Thoracic aorta (tissue), 2 donors: ENCODE measurements around the gene COG5. TPM values are rescaled to one million over a fixed set of nuclear protein-coding genes. Genes with fewer than 3 reads are reported as not detected.

Experiments used
- ATAC-seq: fragments of 150-250 bp; one replicate; pipeline ENCODE4 v1.8.0; 2017; ENCODE audit warnings: low read depth; ENCODE audit not compliant: insufficient number of reproducible peaks, low FRiP score
- DNase-seq: peaks from one replicate; pipeline ENCODE4 v3.0.0-alpha.2; 2020; ENCODE audit warnings: low spot score
- H3K27ac ChIP-seq, 2 donors: fragments of 200-600 bp; sonication (generic); 1 replicate in 1 of 2; 2 replicates in 1 of 2; pipeline ENCODE4 v1.5.1; 2016; ENCODE audit warnings: mild to moderate bottlenecking in 2 of 2, moderate library complexity in 2 of 2
- H3K27me3 ChIP-seq: fragments of 200-600 bp; sonication (generic); replicated peaks from 2 replicates; pipeline ENCODE4 v1.6.0; 2016; ENCODE audit warnings: mild to moderate bottlenecking; ENCODE audit not compliant: insufficient read depth
- H3K36me3 ChIP-seq: fragments of 200-600 bp; sonication (generic); one replicate; pipeline ENCODE4 v1.5.1; 2016
- H3K4me1 ChIP-seq, 2 donors: fragments of 200-600 bp; sonication (generic); 1 replicate in 1 of 2; 2 replicates in 1 of 2; pipeline versions ENCODE4 v1.5.1 to v1.6.0; 2016; ENCODE audit warnings: low read depth in 2 of 2, mild to moderate bottlenecking in 1 of 2; ENCODE audit not compliant: control insufficient read depth in 1 of 2
- H3K4me3 ChIP-seq: fragments of 200-600 bp; sonication (generic); 2 replicates; pipeline ENCODE4 v1.5.1; 2016; ENCODE audit warnings: mild to moderate bottlenecking
- H3K9me3 ChIP-seq: fragments of 200-600 bp; sonication (generic); 2 replicates; pipeline ENCODE4 v1.5.1; 2016
- total RNA-seq, 2 donors: library from RNA; depleted of rRNA; stranded (reverse); fragments of >200 nt; gene quantifications; one replicate each; pipeline versions ENCODE4 v1.1.0 to v1.2.3, GENCODE V29; 2016
- TF ChIP-seq, protein P1 (sequence below): fragments of 200-600 bp; sonication (generic); IDR thresholded peaks from one replicate; pipeline ENCODE4 v1.5.1; 2019; ENCODE audit warnings: antibody characterized with exemption

The COG5 gene
- total RNA-seq, 2 donors from 2014 or later = 52.5 to 72.4 TPM

DNA sequence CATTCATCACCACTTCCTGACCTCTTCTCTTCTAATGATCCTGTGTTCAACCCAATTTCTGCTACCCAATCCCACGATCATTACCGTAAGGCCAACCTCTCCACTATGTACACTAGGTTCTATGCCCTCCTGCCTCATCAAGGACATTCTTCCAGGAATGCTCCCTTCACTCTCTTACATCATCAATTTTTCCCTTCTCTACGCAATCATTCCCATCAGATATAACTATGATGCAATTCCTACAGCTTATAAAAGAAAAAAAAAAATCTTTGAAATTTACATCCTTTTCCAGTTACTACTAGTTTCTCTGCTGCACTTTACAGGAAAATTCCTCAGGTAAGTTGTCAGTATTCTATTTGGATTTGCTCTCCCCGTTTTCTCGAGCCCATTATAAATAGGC is 124.7 kb downstream of the COG5 start:
- no peak overlapping the region for H3K27ac ChIP-seq
- TF ChIP-seq, protein P1, sequence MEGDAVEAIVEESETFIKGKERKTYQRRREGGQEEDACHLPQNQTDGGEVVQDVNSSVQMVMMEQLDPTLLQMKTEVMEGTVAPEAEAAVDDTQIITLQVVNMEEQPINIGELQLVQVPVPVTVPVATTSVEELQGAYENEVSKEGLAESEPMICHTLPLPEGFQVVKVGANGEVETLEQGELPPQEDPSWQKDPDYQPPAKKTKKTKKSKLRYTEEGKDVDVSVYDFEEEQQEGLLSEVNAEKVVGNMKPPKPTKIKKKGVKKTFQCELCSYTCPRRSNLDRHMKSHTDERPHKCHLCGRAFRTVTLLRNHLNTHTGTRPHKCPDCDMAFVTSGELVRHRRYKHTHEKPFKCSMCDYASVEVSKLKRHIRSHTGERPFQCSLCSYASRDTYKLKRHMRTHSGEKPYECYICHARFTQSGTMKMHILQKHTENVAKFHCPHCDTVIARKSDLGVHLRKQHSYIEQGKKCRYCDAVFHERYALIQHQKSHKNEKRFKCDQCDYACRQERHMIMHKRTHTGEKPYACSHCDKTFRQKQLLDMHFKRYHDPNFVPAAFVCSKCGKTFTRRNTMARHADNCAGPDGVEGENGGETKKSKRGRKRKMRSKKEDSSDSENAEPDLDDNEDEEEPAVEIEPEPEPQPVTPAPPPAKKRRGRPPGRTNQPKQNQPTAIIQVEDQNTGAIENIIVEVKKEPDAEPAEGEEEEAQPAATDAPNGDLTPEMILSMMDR = no peak
- H3K36me3 ChIP-seq = no peaks in the 10 kb centered on the region
- no peaks in the 10 kb centered on the region for H3K27me3 ChIP-seq
- H3K9me3 ChIP-seq = no peaks in the 10 kb centered on the region
- ATAC-seq (no peak), DNase-seq (no peak)
- no peaks in the 10 kb centered on the region for H3K4me1 ChIP-seq
- no peak overlapping the region for H3K4me3 ChIP-seq

GRCh38 chr7:107435749-107436148 is 128.0 kb downstream of the COG5 start:
- Histone ChIP-seq H3K4me3 (no peak overlapping the region), H3K4me1 (peaks cover 3 to 12% of the 10 kb centered on the region in 2 donors), H3K9me3 (no peaks in the 10 kb centered on the region), H3K27ac (no peak overlapping the region), H3K27me3 (no peaks in the 10 kb centered on the region), H3K36me3 (no peaks in the 10 kb centered on the region)
- ATAC-seq (no peak), DNase-seq (no peak)
- TF ChIP-seq, protein P1 = no peak

DNA sequence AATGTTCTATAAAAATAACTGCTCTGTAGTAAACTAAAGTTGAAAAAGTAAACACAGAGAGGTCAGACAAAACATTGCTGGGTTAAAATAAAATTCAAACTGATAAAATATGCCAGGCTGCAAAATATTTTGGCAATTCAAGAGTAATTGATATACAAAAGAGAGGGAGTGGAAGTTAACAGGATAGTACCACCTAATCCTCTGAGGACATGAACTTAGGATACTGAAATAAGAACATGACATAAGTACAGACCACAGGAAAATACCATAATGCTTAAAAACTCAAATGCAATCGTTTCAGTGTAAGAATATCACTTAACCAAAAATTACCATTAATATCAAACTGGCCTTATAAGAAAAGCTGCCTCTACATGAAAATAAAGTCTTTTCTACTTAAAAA is 131.5 kb downstream of the COG5 start:
- peaks cover 3 to 12% of the 10 kb centered on the region in 2 donors for H3K4me1 ChIP-seq
- no peak overlapping the region for H3K4me3 ChIP-seq
- H3K27me3 ChIP-seq = no peaks in the 10 kb centered on the region
- H3K9me3 ChIP-seq = no peaks in the 10 kb centered on the region
- no peak overlapping the region for H3K27ac ChIP-seq
- TF ChIP-seq, protein P1 = no peak
- ATAC-seq = no peak
- no peaks in the 10 kb centered on the region for H3K36me3 ChIP-seq
- no peak for DNase-seq

DNA sequence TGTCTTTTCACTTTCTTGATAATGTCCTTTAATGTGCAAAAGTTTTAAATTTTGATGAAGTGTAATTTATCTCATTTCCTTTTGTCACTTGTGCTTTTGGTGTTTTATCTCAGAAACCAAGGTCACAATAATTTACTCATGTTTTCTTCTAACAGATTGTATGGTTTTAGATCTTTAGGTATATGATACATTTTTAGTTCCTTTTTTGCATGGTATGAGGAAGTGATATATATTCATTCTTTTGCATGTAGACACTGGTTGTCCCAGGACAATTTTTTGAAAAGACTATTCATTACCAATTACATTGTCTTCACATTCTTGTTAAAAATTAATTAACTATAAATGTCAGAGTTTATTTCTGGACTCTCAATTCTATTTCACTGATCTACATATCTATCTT is 133.7 kb downstream of the COG5 start:
- Histone ChIP-seq H3K27me3 (no peaks in the 10 kb centered on the region), H3K4me1 (peaks cover 3 to 12% of the 10 kb centered on the region in 2 donors), H3K9me3 (no peaks in the 10 kb centered on the region), H3K36me3 (no peaks in the 10 kb centered on the region), H3K27ac (no peak overlapping the region), H3K4me3 (no peak overlapping the region)
- ATAC-seq = no peak
- DNase-seq = no peak
- TF ChIP-seq, protein P1 = no peak

- no peaks in the 10 kb centered on the region for H3K36me3 ChIP-seq
- H3K4me1 ChIP-seq = peaks cover 3 to 12% of the 10 kb centered on the region in 2 donors
- DNase-seq = no peak
These were observed 135.1 kb downstream of the COG5 start for GRCh38 chr7:107428642-107429041.

More at GRCh38 chr7:107428642-107429041, 135.1 kb downstream of the COG5 start:
- H3K27ac ChIP-seq = no peak overlapping the region
- H3K27me3 ChIP-seq = no peaks in the 10 kb centered on the region
- no peak overlapping the region for H3K4me3 ChIP-seq
- no peak for ATAC-seq
- no peaks in the 10 kb centered on the region for H3K9me3 ChIP-seq
- TF ChIP-seq, protein P1 = no peak
